KBM-7 (cell line): ENCODE results near the gene SRRD.

ENCODE experiments used
- DNase-seq: peaks from one replicate; pipeline ENCODE4 v3.0.0-alpha.2; 2015
- in situ Hi-C: fragments of 300-500 bp; cut with MboI; formaldehyde crosslinking; loops from 2 replicates; pipeline ENCODE4 v1.14.3; 2020; ENCODE audit warnings: low sequenced_read_pairs, low pct_unique_long_range_greater_than_20kb, mixed read lengths

Gene SRRD

GRCh38 chr22:26536056-26536761 lies 52.5 kb downstream of the SRRD start:
- in situ Hi-C loops, result no loop called here

DNA sequence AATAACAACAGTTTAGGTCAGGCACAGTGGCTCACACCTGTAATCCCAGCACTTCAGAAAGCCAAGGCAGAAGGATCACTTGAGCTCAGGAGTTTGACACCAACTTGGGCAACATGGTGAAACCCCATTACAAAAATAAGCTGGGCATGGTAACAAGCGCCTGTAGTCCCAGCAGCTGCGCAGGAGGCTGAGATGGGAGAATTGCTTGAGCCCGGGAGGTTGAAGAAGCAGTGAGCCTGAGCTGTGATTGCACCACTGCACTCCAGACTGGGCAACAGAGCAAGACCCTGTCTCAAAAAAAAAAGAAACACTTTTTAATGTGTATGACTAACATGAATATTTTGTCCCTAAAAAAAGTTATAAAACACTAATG lies 53.1 kb downstream of the SRRD start:
- in situ Hi-C loops, result no loop called here
- DNase-seq, result no peak

More at GRCh38 chr22:26536056-26536761, 52.5 kb downstream of the SRRD start:
- no peak for DNase-seq

- in situ Hi-C loops, result no loop called here
- no peak for DNase-seq
These were observed 56.4 kb downstream of the SRRD start for GRCh38 chr22:26540119-26540518.

DNA sequence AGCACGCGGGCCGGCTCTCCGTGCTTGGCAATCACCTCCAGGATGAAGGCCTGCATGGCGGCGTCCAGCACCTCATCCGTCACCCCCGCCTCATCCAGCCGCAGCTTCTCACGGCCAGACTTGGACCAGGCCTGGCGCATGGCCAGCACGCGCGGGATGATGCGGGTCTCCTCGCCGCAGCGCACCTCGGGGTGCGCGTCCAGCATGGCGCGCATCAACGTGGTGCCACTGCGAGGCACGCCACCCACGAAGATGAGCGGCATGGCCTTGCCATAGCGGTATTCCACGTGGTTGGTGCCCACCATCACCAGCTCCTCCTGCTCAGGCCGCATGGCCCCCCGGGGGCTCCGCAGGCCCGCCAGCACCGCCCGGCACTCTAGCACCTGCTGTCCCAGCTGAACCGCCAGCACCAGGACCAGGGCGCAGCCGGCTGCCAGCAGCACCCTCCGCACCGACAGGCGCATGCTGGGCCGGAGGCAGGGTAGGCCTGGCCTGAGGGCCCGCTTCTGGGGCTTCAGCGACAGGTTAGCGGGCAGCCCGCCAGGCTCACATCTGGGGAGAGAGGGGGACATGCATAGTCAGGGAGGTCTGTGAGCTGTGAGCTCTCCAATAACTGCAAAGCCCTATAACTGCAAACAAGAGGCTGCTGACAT lies 57.6 kb downstream of the SRRD start:
- no peak for DNase-seq
- in situ Hi-C loops, result no loop called here

GRCh38 chr22:26542831-26543230 lies 59.2 kb downstream of the SRRD start:
- peak; percentile 57 for DNase-seq
- in situ Hi-C loops, result no loop called here
